Measurements from ENCODE around the gene SUPT3H. TPM values are rescaled to one million over a fixed set of nuclear protein-coding genes. Genes with fewer than 3 reads are reported as not detected.
"Not testable (repeated sequence)": the region's sequence is repeated elsewhere in the genome, so short reads cannot be mapped to it uniquely, and the experiment has no call there.

Gene SUPT3H
- total RNA-seq, 1 experiment from 2014 or later, result 14.8 TPM

DNA sequence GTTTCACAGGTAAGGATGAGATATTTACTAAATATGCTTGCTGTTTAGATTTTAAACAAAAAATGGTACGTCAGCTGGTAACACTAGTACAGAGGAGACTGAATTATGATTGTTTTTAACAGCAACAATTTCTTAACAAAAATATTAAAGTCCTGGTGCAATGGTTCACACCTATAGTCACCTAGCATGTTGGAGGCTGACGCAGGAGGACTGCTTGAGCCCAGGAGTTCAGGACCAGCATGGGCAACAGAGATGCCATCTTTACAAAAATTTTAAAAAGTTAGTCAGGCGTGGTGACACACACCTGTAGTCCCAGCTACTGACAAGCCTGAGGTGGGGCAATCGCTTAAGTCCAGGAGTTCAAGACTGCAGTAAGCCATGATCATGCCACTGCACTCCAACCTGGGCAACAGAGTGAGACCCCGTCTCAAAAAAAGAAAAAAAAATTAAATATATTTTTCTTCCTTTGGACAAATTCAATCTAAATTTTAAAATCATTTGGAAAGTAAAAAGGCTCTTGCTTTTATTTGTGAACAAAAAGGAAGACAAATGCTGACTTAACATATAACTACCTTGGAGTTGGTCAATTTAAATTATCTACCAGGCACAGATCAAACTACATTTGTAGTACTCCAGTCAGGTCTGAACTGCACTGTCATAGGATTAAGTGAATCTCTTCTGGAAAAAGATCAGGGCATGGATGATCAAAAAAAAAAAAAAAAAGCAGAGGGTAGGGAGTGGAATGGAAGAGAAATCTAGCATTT, 87.8 kb downstream of the SUPT3H start:
- in situ Hi-C loops (cut with HindIII; ENCODE audit: low pct_unique_long_range_greater_than_20kb, low sequenced_read_pairs), result no loop called here
- no peak for DNase-seq (ENCODE audit: low read depth)

DNA sequence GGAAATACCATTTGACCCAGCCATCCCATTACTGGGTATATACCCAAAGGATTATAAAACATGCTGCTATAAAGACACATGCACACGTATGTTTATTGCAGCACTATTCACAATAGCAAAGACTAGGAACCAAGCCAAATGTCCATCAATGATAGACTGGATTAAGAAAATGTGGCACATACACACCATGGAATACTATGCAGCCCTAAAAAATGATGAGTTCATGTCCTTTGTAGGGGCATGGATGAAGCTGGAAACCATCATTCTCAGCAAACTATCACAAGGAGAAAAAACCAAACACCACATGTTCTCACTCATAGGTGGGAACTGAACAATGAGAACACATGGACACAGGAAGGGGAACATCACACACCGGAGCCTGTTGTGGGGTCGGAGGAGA, 91.0 kb downstream of the SUPT3H start:
- in situ Hi-C loops (cut with HindIII; ENCODE audit: low pct_unique_long_range_greater_than_20kb, low sequenced_read_pairs); DNase-seq (ENCODE audit: low read depth): not testable (repeated sequence)

DNA sequence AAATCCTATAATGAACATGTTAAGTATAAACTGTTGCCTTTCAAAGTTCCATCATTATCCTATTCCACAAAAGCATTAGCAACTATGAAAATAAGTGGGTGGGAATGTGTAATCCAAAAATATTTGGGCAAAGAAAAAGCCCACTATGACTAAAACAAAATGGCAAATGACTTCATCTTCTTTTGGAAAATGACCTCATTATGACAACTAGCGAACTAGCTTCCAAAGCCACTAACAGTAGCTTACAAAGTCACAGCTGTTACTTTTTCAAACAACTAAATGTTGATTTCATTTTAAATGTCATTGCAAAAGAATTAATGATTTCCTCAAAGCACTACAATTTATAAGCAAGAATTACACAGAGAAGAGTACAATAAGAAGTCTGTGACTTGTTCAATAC, 99.4 kb downstream of the SUPT3H start:
- in situ Hi-C loops (cut with HindIII; ENCODE audit: low pct_unique_long_range_greater_than_20kb, low sequenced_read_pairs), result no loop called here
- DNase-seq (ENCODE audit: low read depth), result no peak

DNA sequence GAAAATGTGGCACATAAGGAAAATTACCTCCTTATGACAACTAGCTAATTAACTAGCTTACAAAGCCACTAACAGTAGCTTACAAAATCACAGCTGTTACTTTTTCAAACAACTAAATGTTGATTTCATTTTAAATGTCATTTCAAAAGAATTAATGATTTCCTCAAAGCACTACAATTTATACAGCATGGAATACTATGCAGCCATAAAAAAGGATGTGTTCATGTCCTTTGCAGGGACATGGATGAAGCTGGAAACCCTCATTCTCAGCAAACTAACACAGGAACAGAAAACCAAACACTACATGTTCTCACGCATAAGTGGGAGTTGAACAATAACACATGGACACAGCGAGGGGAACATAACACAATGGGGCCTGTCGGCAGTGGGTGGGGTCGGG, 100.0 kb downstream of the SUPT3H start:
- in situ Hi-C loops (cut with HindIII; ENCODE audit: low pct_unique_long_range_greater_than_20kb, low sequenced_read_pairs), result not testable (repeated sequence)

DNA sequence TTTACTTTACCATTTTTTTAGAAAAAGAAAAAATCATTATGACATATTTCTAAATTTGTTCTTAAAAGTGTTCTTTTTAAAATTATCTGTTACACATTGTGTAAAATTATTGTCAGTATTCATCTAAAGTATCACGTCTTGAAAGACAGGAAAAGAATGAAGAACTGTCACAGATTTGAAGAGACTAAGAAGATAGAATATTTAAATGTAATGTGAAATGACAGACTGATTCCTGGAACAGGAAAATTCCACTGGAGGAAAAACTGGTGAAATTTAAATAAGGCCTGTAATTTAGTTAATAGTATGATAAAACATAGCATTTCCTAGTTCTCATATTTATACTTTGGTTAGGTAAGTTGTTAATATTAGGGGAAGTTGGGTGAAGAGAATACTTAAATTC, 102.4 kb downstream of the SUPT3H start:
- in situ Hi-C loops (cut with HindIII; ENCODE audit: low pct_unique_long_range_greater_than_20kb, low sequenced_read_pairs), result no loop called here
- DNase-seq (ENCODE audit: low read depth), result no peak

More for the DNA sequence above, 100.0 kb downstream of the SUPT3H start:
- DNase-seq (ENCODE audit: low read depth), result not testable (repeated sequence)

DNA sequence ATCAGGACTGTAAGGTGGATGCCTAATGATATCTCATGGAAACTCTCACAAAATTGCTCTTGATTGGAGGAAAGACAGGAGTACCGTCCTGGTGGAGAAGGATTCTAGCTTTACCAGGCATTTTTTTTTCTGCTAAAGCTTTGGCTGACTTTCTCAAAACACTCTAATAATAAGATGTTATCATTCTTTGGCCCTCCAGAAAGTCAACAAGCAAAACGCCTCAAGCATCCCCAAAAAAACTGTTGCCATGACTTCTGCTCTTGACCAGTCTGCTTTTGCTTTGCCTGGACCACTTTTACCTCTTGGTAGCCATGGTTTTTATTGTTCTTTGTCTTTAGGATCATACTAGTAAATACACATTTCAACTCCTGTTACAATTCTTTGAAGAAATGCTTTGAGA, 105.1 kb downstream of the SUPT3H start:
- in situ Hi-C loops (cut with HindIII; ENCODE audit: low pct_unique_long_range_greater_than_20kb, low sequenced_read_pairs), result no loop called here
- DNase-seq (ENCODE audit: low read depth), result no peak

DNA sequence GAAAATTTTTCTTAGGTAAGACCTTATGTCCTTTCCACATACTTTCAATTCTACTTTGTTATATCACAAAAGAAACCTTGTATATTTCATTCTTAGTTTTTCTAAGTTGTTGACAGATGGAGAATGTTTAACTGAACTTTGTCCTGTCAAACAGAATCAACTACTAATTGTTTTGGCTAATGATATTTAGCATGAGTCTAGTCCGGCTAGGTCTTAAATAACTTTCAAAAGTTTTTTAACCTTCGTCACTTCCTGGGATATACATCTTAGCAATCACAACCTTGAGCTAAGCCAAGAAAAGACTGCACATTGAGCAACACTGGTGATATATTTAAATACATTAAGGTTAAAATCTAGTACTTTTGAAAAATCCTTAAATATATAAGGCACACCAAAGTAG, 112.5 kb downstream of the SUPT3H start:
- in situ Hi-C loops (cut with HindIII; ENCODE audit: low pct_unique_long_range_greater_than_20kb, low sequenced_read_pairs), result no loop called here
- no peak for DNase-seq (ENCODE audit: low read depth)

DNA sequence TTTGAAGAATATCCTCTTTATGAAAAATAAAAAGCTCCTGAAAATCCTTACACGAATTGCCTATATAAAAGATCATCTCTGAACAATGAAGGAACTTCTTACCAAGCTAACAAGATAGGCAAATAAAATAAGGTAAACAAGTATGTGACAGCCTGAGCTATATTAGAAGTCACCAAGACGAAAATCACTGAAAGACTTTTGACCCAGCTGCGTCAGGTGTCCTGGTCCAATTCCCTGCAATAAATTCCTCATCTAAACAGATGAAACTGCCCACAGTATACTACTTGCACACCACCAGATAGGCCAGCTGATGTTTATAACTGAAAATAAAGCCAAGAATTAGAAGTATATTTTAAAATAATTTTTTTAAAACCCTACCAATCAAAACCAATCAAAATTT, 117.0 kb downstream of the SUPT3H start:
- DNase-seq (ENCODE audit: low read depth), result no peak
- in situ Hi-C loops (cut with HindIII; ENCODE audit: low pct_unique_long_range_greater_than_20kb, low sequenced_read_pairs), result no loop called here

DNA sequence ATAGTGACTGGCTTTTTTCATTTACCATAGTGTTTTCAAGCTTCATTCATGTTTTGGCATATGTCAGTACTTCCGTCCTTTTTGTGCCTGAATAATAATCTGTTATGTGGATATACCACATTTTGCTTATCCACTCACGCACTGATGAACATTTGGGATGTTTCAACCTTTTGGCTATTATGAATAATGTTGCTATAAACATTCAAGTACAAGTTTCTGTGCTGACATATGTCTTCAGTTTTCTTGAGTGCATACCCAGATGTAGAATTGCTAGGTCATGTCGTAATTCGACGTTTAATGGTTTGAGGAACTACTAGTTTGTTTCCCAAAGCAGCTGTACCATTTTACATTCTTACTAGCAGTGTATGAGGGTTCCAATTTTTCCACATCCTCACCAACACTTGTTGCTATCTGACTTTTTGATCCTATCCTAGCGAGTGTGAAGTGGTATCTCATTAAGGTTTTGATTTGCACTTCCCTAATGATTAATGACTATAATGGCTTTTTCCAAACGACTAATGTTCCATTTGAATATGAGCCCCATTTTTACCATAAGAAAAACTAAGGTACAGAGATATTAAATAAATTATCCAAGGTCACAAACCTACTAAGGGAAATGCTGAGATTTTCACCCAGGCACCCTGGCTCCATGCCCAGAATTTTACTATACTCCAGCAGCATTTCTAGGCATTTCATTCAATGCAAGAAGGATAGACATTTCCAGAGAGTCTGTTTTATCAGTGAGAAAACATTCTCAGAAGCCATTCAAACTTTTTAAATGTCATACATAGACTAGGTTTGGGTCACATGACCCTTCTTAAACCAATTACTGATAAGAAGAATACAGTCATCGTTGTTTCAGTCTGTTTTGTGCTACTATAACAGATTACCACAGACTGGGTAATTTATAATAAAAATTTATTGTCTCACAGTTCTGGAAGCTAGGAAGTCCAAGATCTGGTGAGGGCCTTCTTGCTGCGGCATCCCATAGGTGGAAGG, 120.7 kb downstream of the SUPT3H start:
- DNase-seq (ENCODE audit: low read depth), result no peak
- in situ Hi-C loops (cut with HindIII; ENCODE audit: low pct_unique_long_range_greater_than_20kb, low sequenced_read_pairs), result no loop called here

DNA sequence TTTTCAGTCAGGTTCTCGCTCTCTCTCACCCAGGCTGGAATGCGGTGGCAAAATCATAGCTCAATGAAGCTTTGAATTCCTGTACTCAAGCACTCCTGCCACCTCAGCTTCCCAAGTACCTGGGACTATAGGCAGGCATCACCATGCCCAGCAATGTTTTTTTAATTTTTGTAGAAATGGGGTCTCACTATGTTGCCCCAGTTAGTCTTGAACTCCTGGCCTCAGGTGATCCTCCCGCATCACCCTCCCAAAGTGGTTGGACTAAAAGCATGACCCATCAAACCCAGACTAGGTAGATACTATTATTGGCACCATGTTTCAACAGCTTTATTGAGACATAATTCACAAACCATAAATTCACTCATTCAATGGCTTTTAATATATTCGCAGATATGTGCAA, 122.3 kb downstream of the SUPT3H start:
- in situ Hi-C loops (cut with HindIII; ENCODE audit: low pct_unique_long_range_greater_than_20kb, low sequenced_read_pairs), result no loop called here
- no peak for DNase-seq (ENCODE audit: low read depth)

DNA sequence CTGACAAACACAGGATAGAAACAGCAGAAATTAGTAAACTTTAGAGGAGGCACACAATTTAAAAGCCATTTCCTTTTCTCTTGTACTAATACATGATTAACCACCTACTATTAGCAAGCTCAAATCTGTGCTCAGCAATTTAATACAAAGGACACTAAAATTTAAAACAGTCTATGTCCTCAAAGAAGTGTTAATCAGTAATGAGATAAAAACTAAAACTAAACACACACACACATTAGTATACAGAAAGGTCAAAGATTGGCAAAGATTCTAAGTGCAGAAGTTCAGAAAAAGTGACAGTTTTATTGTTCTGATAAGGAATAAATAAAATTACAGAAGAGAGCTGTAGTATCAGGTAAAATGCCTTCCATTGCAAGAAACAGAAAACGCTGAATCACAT, 123.5 kb downstream of the SUPT3H start:
- no peak for DNase-seq (ENCODE audit: low read depth)
- in situ Hi-C loops (cut with HindIII; ENCODE audit: low pct_unique_long_range_greater_than_20kb, low sequenced_read_pairs), result no loop called here

DNA sequence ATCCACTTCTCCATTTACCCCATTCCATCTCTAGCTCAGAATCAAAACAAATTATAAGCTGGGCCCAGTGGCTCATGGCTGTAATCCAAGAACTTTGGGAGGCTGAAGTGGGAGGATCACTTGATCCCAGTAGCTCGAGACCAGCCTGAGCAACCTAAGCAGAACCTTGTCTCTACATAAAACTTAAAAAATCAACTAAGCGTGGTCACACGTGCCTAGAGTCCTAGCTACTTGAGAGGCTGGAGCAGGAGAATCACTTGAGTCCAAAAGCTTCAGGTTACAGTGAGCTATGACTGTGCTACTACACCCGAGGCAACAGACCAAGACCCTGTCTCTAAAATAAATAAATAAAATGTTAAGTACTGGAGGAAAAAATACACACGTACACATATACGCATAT, 124.3 kb downstream of the SUPT3H start:
- no peak for DNase-seq (ENCODE audit: low read depth)
- in situ Hi-C loops (cut with HindIII; ENCODE audit: low pct_unique_long_range_greater_than_20kb, low sequenced_read_pairs), result no loop called here

DNA sequence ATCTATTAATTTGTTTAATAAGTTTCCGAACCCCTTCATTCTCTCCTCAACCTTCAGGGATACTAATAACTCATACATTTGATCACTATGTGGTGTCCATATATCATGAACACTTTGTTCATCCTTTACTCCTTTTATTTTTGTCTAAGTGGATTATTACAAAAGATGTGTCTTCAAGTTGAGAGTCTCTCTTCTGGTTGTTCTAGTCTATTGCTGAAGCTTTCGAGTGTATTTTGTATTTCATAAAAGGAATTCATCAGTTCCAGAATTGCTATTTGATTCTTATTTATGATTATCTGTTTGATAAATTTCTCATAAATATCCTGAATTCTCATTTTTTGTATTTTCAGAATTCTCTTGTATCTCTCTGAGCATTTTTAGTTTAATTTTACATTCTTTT, 146.1 kb downstream of the SUPT3H start:
- DNase-seq (ENCODE audit: low read depth), result no peak
- in situ Hi-C loops (cut with HindIII; ENCODE audit: low pct_unique_long_range_greater_than_20kb, low sequenced_read_pairs), result no loop called here

DNA sequence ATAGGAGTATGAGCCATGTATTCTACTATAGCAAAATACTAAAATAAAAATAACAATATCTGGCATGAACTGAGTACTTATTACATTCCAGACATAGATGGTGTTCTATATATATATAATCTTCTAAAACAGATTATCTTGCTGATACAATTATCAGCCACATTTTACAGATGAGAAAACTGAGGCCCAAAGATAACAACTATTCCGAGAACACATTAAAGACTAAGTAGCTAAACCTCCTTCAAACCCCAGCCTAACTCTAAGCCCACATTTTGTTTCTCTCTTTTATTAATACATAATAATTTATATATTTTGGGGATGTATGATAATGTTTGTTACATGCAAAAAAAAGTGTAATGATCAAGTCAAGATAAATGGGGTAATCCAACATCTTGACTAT, 148.3 kb downstream of the SUPT3H start:
- in situ Hi-C loops (cut with HindIII; ENCODE audit: low pct_unique_long_range_greater_than_20kb, low sequenced_read_pairs), result no loop called here
- DNase-seq (ENCODE audit: low read depth), result no peak

DNA sequence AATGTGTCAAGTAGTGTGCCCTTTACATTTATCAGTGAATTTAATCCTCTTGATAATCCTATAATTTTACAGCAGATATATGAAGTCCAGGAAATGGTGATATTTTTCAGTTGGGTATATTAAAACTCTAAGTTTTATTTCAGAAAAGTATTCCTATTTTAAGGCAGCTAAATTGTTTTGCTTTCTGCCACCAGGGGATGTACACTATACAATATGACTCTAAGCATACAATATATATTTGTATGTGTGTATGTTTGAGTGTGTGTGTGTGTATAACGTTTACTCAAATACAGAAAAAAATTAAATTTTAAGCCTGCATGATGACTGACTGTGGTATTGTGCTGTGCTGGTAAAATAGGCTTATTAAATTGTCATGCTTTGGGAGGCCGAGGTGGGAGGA, 151.7 kb downstream of the SUPT3H start:
- in situ Hi-C loops (cut with HindIII; ENCODE audit: low pct_unique_long_range_greater_than_20kb, low sequenced_read_pairs), result no loop called here

DNA sequence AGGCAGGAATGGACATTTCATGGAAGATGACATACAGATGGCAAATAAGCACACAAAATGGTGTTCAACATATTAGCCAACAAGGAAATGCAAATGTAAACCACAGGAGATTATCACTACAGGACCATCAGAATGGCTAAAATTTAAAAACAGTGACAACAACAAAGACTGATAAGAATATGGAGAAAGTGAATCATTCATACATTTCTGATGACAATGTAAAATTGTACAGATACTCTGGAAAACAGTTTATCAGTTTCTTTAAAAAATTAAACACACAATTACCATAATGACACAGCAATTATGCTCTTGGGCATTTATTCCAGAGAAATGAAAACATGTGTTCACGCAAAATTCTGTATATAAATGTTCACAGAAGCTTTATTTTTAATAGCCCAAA, 155.4 kb downstream of the SUPT3H start:
- no peak for DNase-seq (ENCODE audit: low read depth)
- in situ Hi-C loops (cut with HindIII; ENCODE audit: low pct_unique_long_range_greater_than_20kb, low sequenced_read_pairs), result no loop called here

More for the DNA sequence above, 151.7 kb downstream of the SUPT3H start:
- no peak for DNase-seq (ENCODE audit: low read depth)

DNA sequence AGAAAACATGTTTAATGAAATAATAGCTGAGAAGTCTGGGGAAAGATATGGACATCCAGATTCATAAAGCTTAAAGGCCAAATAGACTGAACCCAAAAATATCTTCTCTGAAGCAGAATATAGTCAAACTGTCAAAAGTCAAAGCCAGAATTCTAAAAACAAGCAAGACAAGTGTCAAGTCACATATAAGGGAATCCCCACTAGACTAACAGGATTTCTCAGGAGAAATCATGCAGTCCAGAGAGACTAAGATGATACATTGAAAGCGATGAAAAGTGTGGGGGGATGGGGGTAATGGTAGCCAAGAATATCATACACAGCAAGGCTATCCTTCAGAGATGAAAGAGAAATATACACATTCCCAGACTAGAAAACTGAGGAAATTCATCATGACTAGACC, 162.0 kb downstream of the SUPT3H start:
- no peak for DNase-seq (ENCODE audit: low read depth)
- in situ Hi-C loops (cut with HindIII; ENCODE audit: low pct_unique_long_range_greater_than_20kb, low sequenced_read_pairs), result no loop called here

DNA sequence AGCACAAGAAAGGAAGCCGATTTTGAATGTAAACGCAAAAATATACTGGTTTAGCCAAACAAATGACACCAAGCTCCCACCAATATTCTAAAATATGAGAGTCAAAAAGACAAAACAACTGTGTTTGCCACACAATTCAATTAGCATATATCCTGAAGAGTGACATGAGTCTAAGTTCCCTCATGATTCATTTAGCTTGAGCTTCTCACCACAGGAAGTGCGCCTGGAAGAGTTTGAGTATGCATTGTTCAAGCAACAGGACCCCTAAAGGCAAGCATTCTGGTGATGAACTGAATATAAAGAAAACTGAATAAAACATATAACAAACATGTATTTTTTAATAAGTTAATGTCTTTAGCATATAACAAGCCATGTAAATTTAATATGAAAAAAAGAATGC, 164.8 kb downstream of the SUPT3H start:
- in situ Hi-C loops (cut with HindIII; ENCODE audit: low pct_unique_long_range_greater_than_20kb, low sequenced_read_pairs), result no loop called here
- no peak for DNase-seq (ENCODE audit: low read depth)

DNA sequence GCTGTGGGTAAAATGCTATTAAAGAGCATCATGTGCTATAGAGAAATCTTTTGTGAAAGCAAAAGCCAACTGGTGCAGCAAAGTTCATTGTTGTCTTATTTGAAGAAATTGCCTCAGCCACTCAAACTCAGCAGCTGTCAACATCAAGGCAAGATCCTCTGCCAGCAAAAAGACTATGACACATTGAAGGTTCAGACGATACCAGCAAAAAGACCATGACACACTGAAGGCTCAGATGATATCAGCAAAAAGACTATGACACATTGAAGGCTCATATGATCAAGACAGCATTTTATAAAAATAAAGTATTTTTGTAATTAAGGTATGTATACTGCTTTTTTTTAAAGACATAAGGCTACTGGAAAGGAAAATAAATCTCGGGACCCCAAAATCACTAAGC, 168.0 kb downstream of the SUPT3H start:
- DNase-seq (ENCODE audit: low read depth), result no peak
- in situ Hi-C loops (cut with HindIII; ENCODE audit: low pct_unique_long_range_greater_than_20kb, low sequenced_read_pairs), result no loop called here

All from Caki2 (cell line).